Astrocyte (in vitro differentiated cells and primary cell): ENCODE measurements around the gene MTHFSD.

Source experiments
- CTCF ChIP-seq: IDR thresholded peaks from 2 replicates; pipeline ENCODE4 v1.5.1; 2011; ENCODE audit warnings: low read depth, mild to moderate bottlenecking, inconsistent platforms, low read length, moderate library complexity; ENCODE audit not compliant: insufficient read depth
- EZH2 ChIP-seq: IDR thresholded peaks from 2 replicates; pipeline ENCODE4 v1.6.1; 2012; ENCODE audit warnings: mild to moderate bottlenecking, low read length, inconsistent platforms; ENCODE audit not compliant: insufficient read depth

GRCh38 chr16:86554599-86554916 lies 477 bp downstream of the MTHFSD start:
- TF ChIP-seq CTCF (no peak), EZH2 (no peak)
